ENCODE measurements around the gene UGT1A1.

UGT1A1 gene

DNA sequence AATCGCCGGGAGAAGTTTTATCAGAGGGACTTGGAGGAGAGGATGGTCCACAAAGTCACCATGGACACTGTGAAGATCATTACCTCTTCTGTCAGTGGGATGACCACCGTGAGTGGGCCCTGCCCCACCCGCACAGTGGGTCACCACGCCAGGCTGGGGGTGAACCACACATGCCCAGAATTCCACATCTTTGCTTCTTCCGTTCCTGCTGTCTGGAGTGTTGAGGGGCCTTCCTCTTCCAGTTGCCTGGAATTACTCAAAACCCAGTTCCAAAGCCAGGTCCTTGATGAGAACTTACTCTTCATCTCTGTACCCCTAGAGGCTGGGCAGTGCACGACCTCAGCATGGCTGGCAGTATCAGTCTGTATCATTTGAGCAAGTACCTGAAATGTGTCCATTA, 40.1 kb downstream of the UGT1A1 start:
- POLR2A ChIA-PET = no interaction called here
- CTCF ChIA-PET = interaction anchor here (1.6 kb wide), 1 partner anchor 89 kb away, joined by 3 read pairs; no protein-coding TSS in a partner anchor
- DNase-seq (ENCODE audit: extremely low spot score) = no peak
- TF ChIP-seq, protein P1, sequence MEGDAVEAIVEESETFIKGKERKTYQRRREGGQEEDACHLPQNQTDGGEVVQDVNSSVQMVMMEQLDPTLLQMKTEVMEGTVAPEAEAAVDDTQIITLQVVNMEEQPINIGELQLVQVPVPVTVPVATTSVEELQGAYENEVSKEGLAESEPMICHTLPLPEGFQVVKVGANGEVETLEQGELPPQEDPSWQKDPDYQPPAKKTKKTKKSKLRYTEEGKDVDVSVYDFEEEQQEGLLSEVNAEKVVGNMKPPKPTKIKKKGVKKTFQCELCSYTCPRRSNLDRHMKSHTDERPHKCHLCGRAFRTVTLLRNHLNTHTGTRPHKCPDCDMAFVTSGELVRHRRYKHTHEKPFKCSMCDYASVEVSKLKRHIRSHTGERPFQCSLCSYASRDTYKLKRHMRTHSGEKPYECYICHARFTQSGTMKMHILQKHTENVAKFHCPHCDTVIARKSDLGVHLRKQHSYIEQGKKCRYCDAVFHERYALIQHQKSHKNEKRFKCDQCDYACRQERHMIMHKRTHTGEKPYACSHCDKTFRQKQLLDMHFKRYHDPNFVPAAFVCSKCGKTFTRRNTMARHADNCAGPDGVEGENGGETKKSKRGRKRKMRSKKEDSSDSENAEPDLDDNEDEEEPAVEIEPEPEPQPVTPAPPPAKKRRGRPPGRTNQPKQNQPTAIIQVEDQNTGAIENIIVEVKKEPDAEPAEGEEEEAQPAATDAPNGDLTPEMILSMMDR (IDR thresholded peaks at IDR 0.05; ENCODE audit: control extremely low read depth, extremely low read depth, low read depth, missing control alignments) = no peak

DNA sequence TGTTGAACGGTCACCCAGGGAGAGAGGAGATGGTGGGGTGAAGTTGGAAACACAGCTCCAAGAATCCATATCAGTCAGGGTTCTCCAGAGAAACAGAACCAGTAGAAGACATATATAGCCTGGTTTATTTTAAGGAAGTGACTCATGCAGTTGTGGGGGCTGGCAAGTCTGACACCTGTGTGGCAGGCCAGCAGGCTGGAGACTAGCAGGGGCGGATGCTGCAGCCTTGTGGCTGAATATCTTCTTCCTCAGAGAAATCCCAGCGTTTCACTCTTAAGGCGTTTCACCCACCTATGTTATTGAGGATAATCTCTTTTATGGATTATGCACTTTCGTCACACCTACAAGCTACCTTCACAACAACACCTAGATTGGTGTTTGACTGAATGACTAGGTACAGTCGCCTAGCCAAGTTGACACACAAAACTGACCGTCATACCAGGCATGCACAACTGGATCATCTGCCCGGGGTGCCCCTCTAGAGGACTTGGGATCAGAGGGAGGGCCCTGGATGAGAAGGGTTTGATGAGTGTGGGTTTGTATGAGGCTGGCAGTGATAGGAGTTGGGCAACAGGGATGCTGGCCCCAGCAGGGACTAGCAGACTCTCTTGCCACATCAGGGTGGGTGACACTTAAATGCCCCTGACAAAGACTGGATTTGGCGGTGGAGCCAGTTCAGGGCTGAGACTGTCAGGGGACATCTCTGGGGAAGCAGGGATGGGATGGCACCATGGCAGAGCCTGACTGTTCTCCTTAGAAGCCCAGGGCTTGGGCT, 41.5 kb downstream of the UGT1A1 start:
- no peak for DNase-seq (ENCODE audit: extremely low spot score)
- POLR2A ChIA-PET = no interaction called here
- CTCF ChIA-PET = no interaction called here
- TF ChIP-seq, protein P1 (IDR thresholded peaks at IDR 0.05; ENCODE audit: control extremely low read depth, extremely low read depth, low read depth, missing control alignments) = no peak

DNA sequence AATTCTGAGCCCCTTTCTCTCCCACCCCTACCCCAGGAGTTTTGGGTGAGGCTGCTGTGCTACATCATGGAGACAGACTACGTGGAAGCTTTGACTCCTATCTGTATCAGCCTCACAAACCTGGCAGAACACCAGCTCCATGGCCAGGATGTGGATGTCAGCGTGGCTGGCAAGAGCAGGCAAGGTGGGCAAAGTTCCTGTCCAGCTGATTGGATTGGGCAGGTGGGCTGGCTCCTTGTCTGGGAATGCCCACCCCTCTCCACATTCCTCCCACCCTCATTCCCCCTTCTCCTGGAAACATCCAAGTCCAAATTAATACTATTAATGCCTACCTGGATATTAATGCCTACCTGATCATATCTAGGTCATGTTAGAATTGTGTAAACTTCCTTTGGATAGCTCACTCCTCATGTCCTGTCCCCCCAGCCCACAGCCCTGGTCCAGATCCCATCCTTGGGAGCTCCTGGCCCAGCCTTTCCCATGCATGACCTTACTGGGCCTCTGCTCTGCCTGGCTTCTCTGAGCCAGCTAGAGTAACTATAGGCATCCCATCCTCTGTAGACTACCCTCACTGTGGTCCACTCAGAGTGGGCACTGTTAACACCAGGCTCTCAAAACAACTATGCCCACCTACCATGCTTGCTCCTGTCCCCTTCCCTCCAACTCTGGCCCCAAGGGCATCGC, 42.2 kb downstream of the UGT1A1 start:
- TF ChIP-seq, protein P1 (IDR thresholded peaks at IDR 0.05; ENCODE audit: control extremely low read depth, extremely low read depth, low read depth, missing control alignments) = no peak
- POLR2A ChIA-PET = no interaction called here
- CTCF ChIA-PET = no interaction called here
- no peak for DNase-seq (ENCODE audit: extremely low spot score)

DNA sequence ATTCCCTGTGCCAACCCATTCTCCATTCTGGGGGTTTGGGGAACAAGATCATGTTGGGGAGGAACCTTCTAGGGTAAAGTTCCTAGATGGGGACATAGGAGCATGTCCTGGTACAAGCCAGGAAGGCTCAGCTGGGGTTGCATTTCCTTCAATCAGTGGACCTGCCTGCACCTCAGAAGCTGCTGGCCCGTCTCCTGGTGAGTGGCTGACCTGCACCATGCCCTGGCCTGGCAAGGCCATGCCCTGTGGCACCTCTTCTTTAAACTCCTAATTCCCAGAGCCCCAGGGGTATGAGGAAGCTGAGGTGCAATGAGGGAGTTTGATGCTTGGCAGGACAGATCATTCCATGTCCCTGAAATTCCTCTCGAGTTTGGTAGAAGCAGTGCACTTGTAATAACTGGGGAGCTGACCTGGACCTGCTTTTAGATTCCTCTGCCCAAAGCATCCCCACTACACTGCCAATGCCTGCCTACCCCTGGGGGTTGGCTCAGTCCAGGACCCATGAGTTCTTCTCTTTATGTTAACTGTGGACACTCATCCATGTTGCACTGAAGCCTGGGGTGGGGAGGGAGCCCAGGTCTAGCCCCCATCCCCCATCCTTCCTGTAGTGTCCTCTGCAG, 43.3 kb downstream of the UGT1A1 start:
- ChIA-PET POLR2A (no interaction called here), CTCF (interaction anchor here (1.4 kb wide), 1 partner anchor 11 kb away, joined by 3 read pairs; no protein-coding TSS in a partner anchor)
- TF ChIP-seq, protein P1 (IDR thresholded peaks at IDR 0.05; ENCODE audit: control extremely low read depth, extremely low read depth, low read depth, missing control alignments) = no peak
- no peak for DNase-seq (ENCODE audit: extremely low spot score)

DNA sequence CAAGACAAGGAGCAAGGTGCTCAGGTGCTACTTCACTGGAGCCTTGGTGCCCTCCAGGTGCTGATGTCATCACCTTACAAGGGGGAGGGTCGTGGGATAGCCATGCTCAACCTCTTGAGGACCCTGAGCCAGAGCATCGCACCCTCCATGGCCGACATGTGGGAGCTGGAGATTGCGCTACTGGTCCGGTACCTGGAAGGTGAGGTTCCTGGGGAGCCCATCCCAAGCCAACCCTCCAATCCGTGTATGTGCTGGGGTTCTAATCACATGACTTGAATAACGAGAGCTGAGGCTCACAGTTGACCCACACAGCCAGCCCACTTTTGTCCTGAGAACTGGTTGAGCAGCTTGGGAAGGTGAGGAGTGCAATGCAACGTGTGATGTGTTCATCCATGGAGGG, 43.9 kb downstream of the UGT1A1 start:
- TF ChIP-seq, protein P1 (IDR thresholded peaks at IDR 0.05; ENCODE audit: control extremely low read depth, extremely low read depth, low read depth, missing control alignments) = no peak
- no peak for DNase-seq (ENCODE audit: extremely low spot score)
- ChIA-PET CTCF (interaction anchor here (1.4 kb wide), 1 partner anchor 11 kb away, joined by 3 read pairs; no protein-coding TSS in a partner anchor), POLR2A (no interaction called here)

DNA sequence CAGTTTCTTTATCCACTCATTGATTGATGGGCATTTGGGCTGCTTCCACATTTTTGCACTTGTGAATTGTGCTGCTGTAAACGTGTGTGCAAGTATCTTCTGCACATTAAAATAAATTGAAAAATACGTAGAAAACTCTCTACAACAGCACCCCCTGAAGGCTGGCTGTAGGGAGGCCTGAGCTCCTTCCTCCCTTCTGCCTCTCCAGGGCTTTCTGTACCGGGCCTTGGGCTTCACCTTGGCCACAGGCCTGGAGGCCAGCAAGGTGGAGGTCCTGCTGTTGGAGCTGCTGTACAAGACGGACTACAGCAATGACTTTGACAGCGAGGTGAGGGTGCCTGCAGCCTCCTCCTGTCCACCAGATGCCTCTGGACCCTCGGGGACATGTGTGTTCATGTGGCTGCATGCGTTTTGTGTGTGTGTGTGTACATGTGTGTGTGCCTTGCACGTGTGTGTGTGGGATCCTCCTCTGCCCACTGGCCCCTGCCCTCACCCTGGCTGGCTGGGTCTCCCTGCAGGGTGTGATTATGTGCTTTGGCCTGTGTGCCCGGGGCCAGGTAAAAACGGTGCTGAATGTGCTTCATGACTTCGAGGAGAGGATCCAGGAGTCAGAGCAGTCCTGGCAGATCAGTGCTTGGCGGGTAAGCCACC, 47.3 kb downstream of the UGT1A1 start:
- DNase-seq (ENCODE audit: extremely low spot score) = no peak
- TF ChIP-seq, protein P1 (IDR thresholded peaks at IDR 0.05; ENCODE audit: control extremely low read depth, extremely low read depth, low read depth, missing control alignments) = no peak
- ChIA-PET POLR2A (no interaction called here), CTCF (no interaction called here)
